ENCODE results near the gene IL12RB1. TPM values are rescaled to one million over a fixed set of nuclear protein-coding genes. Genes with fewer than 3 reads are reported as not detected.

The IL12RB1 gene
- total and polyA plus RNA-seq, 2 of the 13 experiments (the other 11 are each of a cell fraction or from before 2014, with no cell fraction given) = 0.03 to 0.04 TPM

DNA sequence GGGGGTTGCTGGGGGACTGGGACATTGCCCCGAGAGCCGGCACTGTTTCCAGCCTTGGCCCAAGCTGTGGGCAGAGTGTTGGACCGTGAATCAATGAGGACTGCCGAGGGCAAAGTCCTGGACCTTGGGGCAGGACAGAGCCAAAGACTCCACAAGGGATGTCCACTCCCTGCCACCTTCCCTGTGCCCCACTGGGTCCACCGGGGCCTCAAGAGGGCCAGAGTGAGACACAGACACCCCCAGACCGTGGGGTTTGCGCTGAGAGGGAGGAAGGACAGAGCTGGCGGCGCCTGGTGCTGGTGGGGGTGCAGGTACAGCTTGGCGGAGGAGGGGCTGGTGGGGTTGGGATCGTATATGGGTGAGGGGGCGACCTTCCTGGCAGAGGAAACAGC, 22.6 kb upstream of the IL12RB1 start (continued):
- TF ChIP-seq, protein P1, sequence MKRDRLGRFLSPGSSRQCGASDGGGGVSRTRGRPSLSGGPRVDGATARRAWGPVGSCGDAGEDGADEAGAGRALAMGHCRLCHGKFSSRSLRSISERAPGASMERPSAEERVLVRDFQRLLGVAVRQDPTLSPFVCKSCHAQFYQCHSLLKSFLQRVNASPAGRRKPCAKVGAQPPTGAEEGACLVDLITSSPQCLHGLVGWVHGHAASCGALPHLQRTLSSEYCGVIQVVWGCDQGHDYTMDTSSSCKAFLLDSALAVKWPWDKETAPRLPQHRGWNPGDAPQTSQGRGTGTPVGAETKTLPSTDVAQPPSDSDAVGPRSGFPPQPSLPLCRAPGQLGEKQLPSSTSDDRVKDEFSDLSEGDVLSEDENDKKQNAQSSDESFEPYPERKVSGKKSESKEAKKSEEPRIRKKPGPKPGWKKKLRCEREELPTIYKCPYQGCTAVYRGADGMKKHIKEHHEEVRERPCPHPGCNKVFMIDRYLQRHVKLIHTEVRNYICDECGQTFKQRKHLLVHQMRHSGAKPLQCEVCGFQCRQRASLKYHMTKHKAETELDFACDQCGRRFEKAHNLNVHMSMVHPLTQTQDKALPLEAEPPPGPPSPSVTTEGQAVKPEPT (CRISPR knock-in tag; IDR thresholded peaks at IDR 0.05; ENCODE audit: low read depth) = no peak
- TF ChIP-seq ZNF781 (CRISPR knock-in tag; IDR thresholded peaks at IDR 0.05; ENCODE audit: borderline replicate concordance, not compliant biosample characterization) (peak; percentile 83), HOXD1 (CRISPR knock-in tag; IDR thresholded peaks at IDR 0.05) (no peak), HDAC2 (CRISPR knock-in tag; IDR thresholded peaks at IDR 0.05) (peak; percentile 67; the same call in 1 of the 2 replicates), PHF8 (CRISPR knock-in tag; IDR thresholded peaks at IDR 0.05) (peak; percentile 9; the same call in 1 of the 2 replicates), PITX1 (CRISPR knock-in tag; IDR thresholded peaks at IDR 0.05) (peak; percentile 88), ZNF615 (CRISPR knock-in tag; IDR thresholded peaks at IDR 0.05; ENCODE audit: borderline replicate concordance) (no peak), ZNF367 (CRISPR knock-in tag; IDR thresholded peaks at IDR 0.05; ENCODE audit: borderline replicate concordance) (no peak), PCBP2 (optimal IDR thresholded peaks at IDR 0.05; ENCODE audit: low read depth, low read length, poor library complexity, severe bottlenecking) (no peak)
- TF ChIP-seq, protein P2, sequence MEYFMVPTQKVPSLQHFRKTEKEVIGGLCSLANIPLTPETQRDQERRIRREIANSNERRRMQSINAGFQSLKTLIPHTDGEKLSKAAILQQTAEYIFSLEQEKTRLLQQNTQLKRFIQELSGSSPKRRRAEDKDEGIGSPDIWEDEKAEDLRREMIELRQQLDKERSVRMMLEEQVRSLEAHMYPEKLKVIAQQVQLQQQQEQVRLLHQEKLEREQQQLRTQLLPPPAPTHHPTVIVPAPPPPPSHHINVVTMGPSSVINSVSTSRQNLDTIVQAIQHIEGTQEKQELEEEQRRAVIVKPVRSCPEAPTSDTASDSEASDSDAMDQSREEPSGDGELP (IDR thresholded peaks at IDR 0.05; ENCODE audit: borderline replicate concordance, low read depth) = peak; percentile 69; the same call in 1 of the 2 replicates
- TF ChIP-seq, protein P3, sequence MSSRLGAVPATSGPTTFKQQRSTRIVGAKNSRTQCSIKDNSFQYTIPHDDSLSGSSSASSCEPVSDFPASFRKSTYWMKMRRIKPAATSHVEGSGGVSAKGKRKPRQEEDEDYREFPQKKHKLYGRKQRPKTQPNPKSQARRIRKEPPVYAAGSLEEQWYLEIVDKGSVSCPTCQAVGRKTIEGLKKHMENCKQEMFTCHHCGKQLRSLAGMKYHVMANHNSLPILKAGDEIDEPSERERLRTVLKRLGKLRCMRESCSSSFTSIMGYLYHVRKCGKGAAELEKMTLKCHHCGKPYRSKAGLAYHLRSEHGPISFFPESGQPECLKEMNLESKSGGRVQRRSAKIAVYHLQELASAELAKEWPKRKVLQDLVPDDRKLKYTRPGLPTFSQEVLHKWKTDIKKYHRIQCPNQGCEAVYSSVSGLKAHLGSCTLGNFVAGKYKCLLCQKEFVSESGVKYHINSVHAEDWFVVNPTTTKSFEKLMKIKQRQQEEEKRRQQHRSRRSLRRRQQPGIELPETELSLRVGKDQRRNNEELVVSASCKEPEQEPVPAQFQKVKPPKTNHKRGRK (CRISPR knock-in tag; IDR thresholded peaks at IDR 0.05) = no peak
- TF ChIP-seq, protein P4, sequence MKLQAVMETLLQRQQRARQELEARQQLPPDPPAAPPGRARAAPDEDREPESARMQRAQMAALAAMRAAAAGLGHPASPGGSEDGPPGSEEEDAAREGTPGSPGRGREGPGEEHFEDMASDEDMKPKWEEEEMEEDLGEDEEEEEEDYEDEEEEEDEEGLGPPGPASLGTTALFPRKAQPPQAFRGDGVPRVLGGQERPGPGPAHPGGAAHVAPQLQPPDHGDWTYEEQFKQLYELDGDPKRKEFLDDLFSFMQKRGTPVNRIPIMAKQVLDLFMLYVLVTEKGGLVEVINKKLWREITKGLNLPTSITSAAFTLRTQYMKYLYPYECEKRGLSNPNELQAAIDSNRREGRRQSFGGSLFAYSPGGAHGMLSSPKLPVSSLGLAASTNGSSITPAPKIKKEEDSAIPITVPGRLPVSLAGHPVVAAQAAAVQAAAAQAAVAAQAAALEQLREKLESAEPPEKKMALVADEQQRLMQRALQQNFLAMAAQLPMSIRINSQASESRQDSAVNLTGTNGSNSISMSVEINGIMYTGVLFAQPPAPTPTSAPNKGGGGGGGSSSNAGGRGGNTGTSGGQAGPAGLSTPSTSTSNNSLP (IDR thresholded peaks at IDR 0.05; ENCODE audit: low read depth, low read length) = no peak
- TF ChIP-seq, protein P5, sequence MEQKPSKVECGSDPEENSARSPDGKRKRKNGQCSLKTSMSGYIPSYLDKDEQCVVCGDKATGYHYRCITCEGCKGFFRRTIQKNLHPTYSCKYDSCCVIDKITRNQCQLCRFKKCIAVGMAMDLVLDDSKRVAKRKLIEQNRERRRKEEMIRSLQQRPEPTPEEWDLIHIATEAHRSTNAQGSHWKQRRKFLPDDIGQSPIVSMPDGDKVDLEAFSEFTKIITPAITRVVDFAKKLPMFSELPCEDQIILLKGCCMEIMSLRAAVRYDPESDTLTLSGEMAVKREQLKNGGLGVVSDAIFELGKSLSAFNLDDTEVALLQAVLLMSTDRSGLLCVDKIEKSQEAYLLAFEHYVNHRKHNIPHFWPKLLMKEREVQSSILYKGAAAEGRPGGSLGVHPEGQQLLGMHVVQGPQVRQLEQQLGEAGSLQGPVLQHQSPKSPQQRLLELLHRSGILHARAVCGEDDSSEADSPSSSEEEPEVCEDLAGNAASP (CRISPR knock-in tag; IDR thresholded peaks at IDR 0.05; ENCODE audit: borderline replicate concordance) = peak; percentile 21; the same call in 1 of the 2 replicates
- TF ChIP-seq, protein P6, sequence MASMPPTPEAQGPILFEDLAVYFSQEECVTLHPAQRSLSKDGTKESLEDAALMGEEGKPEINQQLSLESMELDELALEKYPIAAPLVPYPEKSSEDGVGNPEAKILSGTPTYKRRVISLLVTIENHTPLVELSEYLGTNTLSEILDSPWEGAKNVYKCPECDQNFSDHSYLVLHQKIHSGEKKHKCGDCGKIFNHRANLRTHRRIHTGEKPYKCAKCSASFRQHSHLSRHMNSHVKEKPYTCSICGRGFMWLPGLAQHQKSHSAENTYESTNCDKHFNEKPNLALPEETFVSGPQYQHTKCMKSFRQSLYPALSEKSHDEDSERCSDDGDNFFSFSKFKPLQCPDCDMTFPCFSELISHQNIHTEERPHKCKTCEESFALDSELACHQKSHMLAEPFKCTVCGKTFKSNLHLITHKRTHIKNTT (CRISPR knock-in tag; IDR thresholded peaks at IDR 0.05) = 0 out of 2 replicates have a peak, but pooled peaks have one; percentile 15
- TF ChIP-seq, protein P7, sequence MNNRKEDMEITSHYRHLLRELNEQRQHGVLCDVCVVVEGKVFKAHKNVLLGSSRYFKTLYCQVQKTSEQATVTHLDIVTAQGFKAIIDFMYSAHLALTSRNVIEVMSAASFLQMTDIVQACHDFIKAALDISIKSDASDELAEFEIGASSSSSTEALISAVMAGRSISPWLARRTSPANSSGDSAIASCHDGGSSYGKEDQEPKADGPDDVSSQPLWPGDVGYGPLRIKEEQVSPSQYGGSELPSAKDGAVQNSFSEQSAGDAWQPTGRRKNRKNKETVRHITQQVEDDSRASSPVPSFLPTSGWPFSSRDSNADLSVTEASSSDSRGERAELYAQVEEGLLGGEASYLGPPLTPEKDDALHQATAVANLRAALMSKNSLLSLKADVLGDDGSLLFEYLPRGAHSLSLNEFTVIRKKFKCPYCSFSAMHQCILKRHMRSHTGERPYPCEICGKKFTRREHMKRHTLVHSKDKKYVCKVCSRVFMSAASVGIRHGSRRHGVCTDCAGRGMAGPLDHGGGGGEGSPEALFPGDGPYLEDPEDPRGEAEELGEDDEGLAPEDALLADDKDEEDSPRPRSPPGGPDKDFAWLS (CRISPR knock-in tag; IDR thresholded peaks at IDR 0.05; ENCODE audit: borderline replicate concordance) = no peak
- TF ChIP-seq, protein P8, sequence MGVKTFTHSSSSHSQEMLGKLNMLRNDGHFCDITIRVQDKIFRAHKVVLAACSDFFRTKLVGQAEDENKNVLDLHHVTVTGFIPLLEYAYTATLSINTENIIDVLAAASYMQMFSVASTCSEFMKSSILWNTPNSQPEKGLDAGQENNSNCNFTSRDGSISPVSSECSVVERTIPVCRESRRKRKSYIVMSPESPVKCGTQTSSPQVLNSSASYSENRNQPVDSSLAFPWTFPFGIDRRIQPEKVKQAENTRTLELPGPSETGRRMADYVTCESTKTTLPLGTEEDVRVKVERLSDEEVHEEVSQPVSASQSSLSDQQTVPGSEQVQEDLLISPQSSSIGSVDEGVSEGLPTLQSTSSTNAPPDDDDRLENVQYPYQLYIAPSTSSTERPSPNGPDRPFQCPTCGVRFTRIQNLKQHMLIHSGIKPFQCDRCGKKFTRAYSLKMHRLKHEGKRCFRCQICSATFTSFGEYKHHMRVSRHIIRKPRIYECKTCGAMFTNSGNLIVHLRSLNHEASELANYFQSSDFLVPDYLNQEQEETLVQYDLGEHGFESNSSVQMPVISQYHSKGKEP (CRISPR knock-in tag; IDR thresholded peaks at IDR 0.05) = no peak
